Smooth muscle cell of the brain vasculature (primary cell): ENCODE results near the gene SH3BGR.
"Not testable (repeated sequence)": the region's sequence is repeated elsewhere in the genome, so short reads cannot be mapped to it uniquely, and the experiment has no call there.

Experiments
- DNase-seq: peaks from one replicate; pipeline ENCODE4 v3.0.0-alpha.2; 2012; ENCODE audit warnings: low read depth, low spot score

SH3BGR gene

GRCh38 chr21:39451332-39452206, at the start of gene SH3BGR:
TSS of gene SH3BGR (plus strand) at chr21:39451970. CDS start at chr21:39452097, 127 bp downstream.
- no peak for DNase-seq

GRCh38 chr21:39406065-39406464, 45.7 kb upstream of the SH3BGR start:
- no peak for DNase-seq

GRCh38 chr21:39419204-39419603, 32.6 kb upstream of the SH3BGR start:
- DNase-seq = not testable (repeated sequence)

- DNase-seq = no peak
These were observed 29.1 kb upstream of the SH3BGR start for GRCh38 chr21:39422527-39423241.

GRCh38 chr21:39429445-39429844, 22.3 kb upstream of the SH3BGR start:
- no peak for DNase-seq

GRCh38 chr21:39430016-39430415, 21.8 kb upstream of the SH3BGR start:
- no peak for DNase-seq

- no peak for DNase-seq
These were observed 21.3 kb upstream of the SH3BGR start for GRCh38 chr21:39430457-39430856.

- no peak for DNase-seq
These were observed 20.8 kb upstream of the SH3BGR start for GRCh38 chr21:39430954-39431353.

- DNase-seq = no peak
These were observed 16.8 kb upstream of the SH3BGR start for GRCh38 chr21:39434950-39435349.

- DNase-seq = no peak
These were observed 12.5 kb upstream of the SH3BGR start for GRCh38 chr21:39439232-39439631.

- DNase-seq = peak; percentile 17
These were observed 10.0 kb upstream of the SH3BGR start for GRCh38 chr21:39441502-39442475.

GRCh38 chr21:39444421-39445180, 7.2 kb upstream of the SH3BGR start:
- no peak for DNase-seq

- peak; percentile 56 for DNase-seq
These were observed 6.2 kb upstream of the SH3BGR start, which contains the start of gene LCA5L for GRCh38 chr21:39445321-39446269. TSS of gene LCA5L (minus strand) at chr21:39445778. CDS start at chr21:39428493, 17,285 bp downstream.

- DNase-seq = no peak
These were observed 4.5 kb upstream of the SH3BGR start for GRCh38 chr21:39447264-39447663.

GRCh38 chr21:39452207-39452969, 618 bp downstream of the SH3BGR start:
- DNase-seq = no peak

GRCh38 chr21:39452970-39453342, 1.2 kb downstream of the SH3BGR start:
- DNase-seq = no peak

GRCh38 chr21:39453571-39454179, 1.9 kb downstream of the SH3BGR start:
- DNase-seq = no peak

- DNase-seq = no peak
These were observed 3.3 kb downstream of the SH3BGR start for GRCh38 chr21:39454949-39455668.
